NCI-H146 (cell line): Measurements from ENCODE around the gene AXIN1.
"Not testable (repeated sequence)": the region's sequence is repeated elsewhere in the genome, so short reads cannot be mapped to it uniquely, and the experiment has no call there.

Source experiments
- DNase-seq: peaks from one replicate; lab custom pipeline; 2025; lab: John Stamatoyannopoulos, UW

The AXIN1 gene

GRCh38 chr16:333406-334094 is 19.0 kb downstream of the AXIN1 start:
- DNase-seq = no peak

- not testable (repeated sequence) for DNase-seq
Measured at GRCh38 chr16:331181-331814, 21.2 kb downstream of the AXIN1 start.

GRCh38 chr16:330741-331140 is 21.8 kb downstream of the AXIN1 start:
- DNase-seq = no peak

- DNase-seq = no peak
Measured at GRCh38 chr16:325375-326145, 27.0 kb downstream of the AXIN1 start.

GRCh38 chr16:324451-325334 is 27.8 kb downstream of the AXIN1 start:
- DNase-seq = peak; percentile 93

- no peak for DNase-seq
Measured at GRCh38 chr16:324201-324450, 28.4 kb downstream of the AXIN1 start.

- no peak for DNase-seq
Measured at GRCh38 chr16:322476-323143, 29.9 kb downstream of the AXIN1 start.

GRCh38 chr16:321532-321931 is 31.0 kb downstream of the AXIN1 start:
- no peak for DNase-seq

- DNase-seq = no peak
Measured at GRCh38 chr16:320206-320605, 32.3 kb downstream of the AXIN1 start.

- DNase-seq = peak; percentile 46
Measured at GRCh38 chr16:318628-319027, 33.9 kb downstream of the AXIN1 start.

- DNase-seq = no peak
Measured at GRCh38 chr16:317583-317982, 34.9 kb downstream of the AXIN1 start.

- peak; percentile 42 for DNase-seq
Measured at GRCh38 chr16:316741-317464, 35.6 kb downstream of the AXIN1 start.

- no peak for DNase-seq
Measured at GRCh38 chr16:314795-315299, 37.7 kb downstream of the AXIN1 start.

GRCh38 chr16:314351-314750 is 38.2 kb downstream of the AXIN1 start:
- DNase-seq = no peak

- DNase-seq = no peak
Measured at GRCh38 chr16:311725-312124, 40.8 kb downstream of the AXIN1 start.

- DNase-seq = no peak
Measured at GRCh38 chr16:309476-309875, 43.0 kb downstream of the AXIN1 start.

GRCh38 chr16:307691-308312 is 44.7 kb downstream of the AXIN1 start:
- no peak for DNase-seq

- no peak for DNase-seq
Measured at GRCh38 chr16:306911-307370, 45.6 kb downstream of the AXIN1 start.

- DNase-seq = no peak
Measured at GRCh38 chr16:305916-306626, 46.5 kb downstream of the AXIN1 start.
